ENCODE measurements around the gene AFF3. TPM values are rescaled to one million over a fixed set of nuclear protein-coding genes. Genes with fewer than 3 reads are reported as not detected.
"Not testable (repeated sequence)": the region's sequence is repeated elsewhere in the genome, so short reads cannot be mapped to it uniquely, and the experiment has no call there.

The AFF3 gene
- polyA plus RNA-seq, 3 donors, result 16.2 to 22.8 (median 18.5) TPM

DNA sequence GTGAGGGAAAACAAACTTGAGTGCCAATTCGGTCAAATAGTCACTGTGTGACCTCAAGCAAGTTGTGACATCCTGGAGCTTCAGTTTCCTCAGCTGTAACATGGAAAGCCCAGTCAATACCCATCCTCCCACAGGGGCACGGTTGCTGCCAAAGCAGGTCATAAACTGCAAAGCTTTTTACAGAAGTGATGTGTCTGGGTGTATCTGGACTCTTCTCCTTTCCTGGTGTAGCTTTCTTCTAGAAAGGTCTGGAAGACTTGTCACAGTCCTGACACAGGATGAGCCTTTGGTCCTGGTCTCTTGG is 4.2 kb upstream of the AFF3 start:
- DNase-seq (ENCODE audit: low read depth in 3 of 3, low spot score in 2 of 3), result no peak

GRCh38 chr2:100145893-100146656 is 3.7 kb upstream of the AFF3 start:
- no peak for DNase-seq (ENCODE audit: low read depth in 3 of 3, low spot score in 2 of 3)

DNA sequence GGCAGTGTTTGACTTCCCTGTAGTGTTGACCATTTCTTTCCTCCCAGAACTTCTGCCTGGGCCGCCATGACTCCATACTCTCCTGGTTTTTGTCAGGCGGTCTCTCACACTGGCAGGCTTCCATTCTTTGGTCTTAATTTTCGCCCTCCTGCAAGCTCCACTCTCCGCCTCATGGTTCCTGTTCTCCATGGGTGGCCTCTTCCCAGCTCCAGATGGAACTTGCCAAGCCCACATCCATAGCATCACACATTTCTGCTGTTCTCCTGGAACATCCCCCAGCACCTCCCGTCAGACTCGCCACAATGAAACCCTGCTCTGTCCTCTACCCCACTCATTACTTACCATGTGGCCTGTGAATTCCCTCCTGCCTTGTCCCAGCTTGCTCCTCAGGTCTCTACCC is 896 bp upstream of the AFF3 start:
- no peak for DNase-seq (ENCODE audit: low read depth in 3 of 3, low spot score in 2 of 3)

DNA sequence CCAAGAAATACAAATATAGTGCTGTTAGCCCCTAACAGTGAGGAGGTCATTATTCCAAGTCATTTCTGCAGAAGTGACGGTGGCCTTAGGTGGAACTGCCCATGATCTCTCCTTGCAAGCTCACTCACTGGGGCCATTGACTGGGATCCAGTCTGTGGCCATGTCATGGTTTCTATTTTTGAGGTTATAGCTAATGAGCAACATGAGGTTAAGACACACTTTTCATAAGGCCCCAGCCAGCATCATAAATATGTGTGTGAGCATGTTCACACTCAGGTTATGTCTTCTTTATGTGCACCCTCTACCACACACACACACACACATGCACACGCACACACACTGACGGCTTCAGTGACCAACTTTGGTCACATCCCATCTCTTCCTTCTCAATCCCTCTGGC is 484 bp downstream of the AFF3 start:
- no peak for DNase-seq (ENCODE audit: low read depth in 3 of 3, low spot score in 2 of 3)

DNA sequence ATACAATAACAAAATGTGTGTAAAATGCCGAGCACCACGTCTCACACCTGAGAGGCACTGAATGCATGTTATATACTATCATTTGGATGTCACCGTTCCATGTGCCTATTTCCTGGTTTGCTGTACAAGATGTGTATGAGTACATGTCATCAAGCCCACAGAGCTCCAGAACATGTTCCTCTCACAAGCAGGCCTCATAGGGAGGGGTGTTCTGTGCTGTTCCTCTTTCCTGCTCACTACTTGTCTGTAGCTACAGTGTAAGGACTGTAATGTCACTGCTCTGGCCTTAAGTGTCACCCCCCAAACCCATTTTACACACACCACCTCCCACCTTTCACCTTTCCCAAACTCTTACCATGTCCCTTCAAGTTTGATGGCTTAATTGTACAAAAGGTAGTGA is 1.8 kb downstream of the AFF3 start:
- DNase-seq (ENCODE audit: low read depth in 3 of 3, low spot score in 2 of 3), result no peak

GRCh38 chr2:100137866-100138570 is 4.4 kb downstream of the AFF3 start:
- no peak for DNase-seq (ENCODE audit: low read depth in 3 of 3, low spot score in 2 of 3)

- DNase-seq (ENCODE audit: low read depth in 3 of 3, low spot score in 2 of 3), result no peak
Observed at GRCh38 chr2:100137318-100137717, 5.1 kb downstream of the AFF3 start.

GRCh38 chr2:100136310-100136709 is 6.1 kb downstream of the AFF3 start:
- DNase-seq (ENCODE audit: low read depth in 3 of 3, low spot score in 2 of 3), result no peak

GRCh38 chr2:100135415-100135814 is 7.0 kb downstream of the AFF3 start:
- DNase-seq (ENCODE audit: low read depth in 3 of 3, low spot score in 2 of 3), result no peak

GRCh38 chr2:100130595-100131391 is 11.6 kb downstream of the AFF3 start:
- DNase-seq (ENCODE audit: low read depth in 3 of 3, low spot score in 2 of 3), result no peak

- DNase-seq (ENCODE audit: low read depth in 3 of 3, low spot score in 2 of 3), result no peak
Observed at GRCh38 chr2:100126897-100127401, 15.4 kb downstream of the AFF3 start.

- no peak for DNase-seq (ENCODE audit: low read depth in 3 of 3, low spot score in 2 of 3)
Observed at GRCh38 chr2:100126201-100126600, 16.2 kb downstream of the AFF3 start.

GRCh38 chr2:100125626-100126025 is 16.8 kb downstream of the AFF3 start:
- DNase-seq (ENCODE audit: low read depth in 3 of 3, low spot score in 2 of 3), result no peak

DNA sequence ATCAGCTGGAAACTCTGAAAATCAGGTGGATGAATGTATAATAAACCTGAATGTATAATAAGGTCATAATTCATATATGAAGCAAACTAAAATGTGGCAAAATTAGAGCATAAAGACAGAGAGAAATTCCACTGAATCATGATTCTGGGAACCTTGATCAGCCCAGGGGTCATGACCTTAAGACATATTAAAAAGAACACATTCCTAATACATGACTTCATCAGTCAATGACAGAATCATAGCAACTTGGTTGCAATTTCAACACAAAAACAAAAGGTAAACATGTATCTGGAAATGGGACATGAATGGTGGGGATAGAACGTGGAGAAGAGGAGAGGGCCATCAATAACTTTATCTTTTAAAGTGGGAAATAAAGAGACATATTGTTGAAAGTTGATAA is 17.6 kb downstream of the AFF3 start:
- DNase-seq (ENCODE audit: low read depth in 3 of 3, low spot score in 2 of 3), result no peak

- no peak for DNase-seq (ENCODE audit: low read depth in 3 of 3, low spot score in 2 of 3)
Observed at GRCh38 chr2:100121124-100121718, 21.2 kb downstream of the AFF3 start.

GRCh38 chr2:100119235-100119634 is 23.2 kb downstream of the AFF3 start:
- no peak for DNase-seq (ENCODE audit: low read depth in 3 of 3, low spot score in 2 of 3)

- DNase-seq (ENCODE audit: low read depth in 3 of 3, low spot score in 2 of 3), result no peak
Observed at GRCh38 chr2:100113990-100114433, 28.4 kb downstream of the AFF3 start.

GRCh38 chr2:100110614-100111000 is 31.8 kb downstream of the AFF3 start:
- no peak for DNase-seq (ENCODE audit: low read depth in 3 of 3, low spot score in 2 of 3)

DNA sequence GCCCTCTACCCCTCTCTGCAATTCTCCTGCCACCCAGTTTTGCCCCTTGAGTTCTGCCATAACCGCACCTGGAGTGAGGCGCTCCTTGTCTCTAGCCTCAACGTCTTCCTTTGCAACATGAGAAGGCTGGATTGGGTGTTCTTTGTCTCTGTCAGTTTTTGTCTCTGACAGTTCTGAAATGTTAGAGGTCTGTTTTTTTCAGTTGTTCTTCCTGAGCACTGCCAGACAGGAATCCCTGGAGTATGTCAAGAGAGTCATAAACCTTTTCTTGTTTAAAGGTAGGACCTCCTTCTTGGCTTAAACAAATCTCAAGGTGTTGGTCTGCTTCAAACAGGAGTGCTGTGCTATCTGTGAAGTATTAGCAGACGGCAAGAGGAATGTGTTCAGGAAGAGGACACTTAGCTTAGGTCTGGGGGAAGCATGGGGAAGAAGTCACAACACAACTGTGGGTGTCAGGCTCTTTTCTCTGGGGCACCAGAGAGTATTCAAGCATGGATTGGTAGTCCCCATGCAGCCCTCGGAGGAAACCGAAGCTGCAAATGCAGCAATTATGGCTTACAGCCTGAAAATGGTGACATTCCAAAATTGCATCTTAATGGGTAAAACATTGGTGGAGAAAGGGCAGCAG is 32.3 kb downstream of the AFF3 start:
- DNase-seq (ENCODE audit: low read depth in 3 of 3, low spot score in 2 of 3), result no peak

DNA sequence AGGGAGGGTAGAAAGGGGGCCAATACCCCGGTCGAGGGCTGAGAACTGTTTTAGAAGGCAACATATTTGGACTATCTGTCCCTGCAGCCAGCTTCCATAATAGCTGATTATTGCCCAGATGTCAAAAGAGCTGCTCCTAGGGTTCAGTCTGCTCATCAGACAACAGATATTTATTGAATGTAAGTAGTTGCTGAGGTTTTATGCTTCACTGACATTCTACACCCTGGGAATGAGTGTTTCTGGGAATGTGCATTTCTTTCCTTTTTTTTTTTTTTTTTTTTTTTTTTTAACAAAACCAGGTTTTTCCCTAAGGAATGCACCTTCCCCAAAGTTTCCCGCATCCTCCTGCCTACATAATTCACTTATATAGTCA is 33.8 kb downstream of the AFF3 start:
- not testable (repeated sequence) for DNase-seq (ENCODE audit: low read depth in 3 of 3, low spot score in 2 of 3)

All from right renal cortex interstitium (tissue), 3 donors.